HCT116 (cell line): Measurements from ENCODE around the gene POR. TPM values are rescaled to one million over a fixed set of nuclear protein-coding genes. Genes with fewer than 3 reads are reported as not detected.

Experiments
- ATAC-seq: fragments of 200-7000 bp; cut with Tn5 transposase; 2 replicates; pipeline ENCODE4 v1.9.1; 2020; ENCODE audit warnings: mild to moderate bottlenecking, moderate library complexity
- BruUV-seq: library from RNA; stranded (reverse); fragments of 400-500 nt; replicated peaks from 2 replicates; lab custom pipeline; 2021; lab: Mats Ljungman, UMichigan
- CTCF ChIA-PET: fragments of 300-600 bp; sonication (Branson Sonifier 250); formaldehyde crosslinking; loops from one replicate; lab custom pipeline; 2021; ENCODE audit warnings: antibody characterized with exemption; lab: Charles Lee
- POLR2A ChIA-PET: fragments of 300-600, 350-600 bp; sonication (Branson Sonifier 250); formaldehyde crosslinking; loops from one replicate; lab custom pipeline; 2021; ENCODE audit warnings: antibody characterized with exemption; lab: Charles Lee
- RAD21 ChIA-PET, 2 experiments: fragments of 300-600 bp; sonication (Branson Sonifier 250); formaldehyde crosslinking; loops; one replicate each; lab custom pipeline; 2023; ENCODE audit warnings: low total read pairs in 2 of 2; ENCODE audit not compliant: uncharacterized antibody in 2 of 2, unreplicated experiment in 2 of 2, low non-redundant PET in 1 of 2; lab: Charles Lee
- DNase-seq: peaks from one replicate; pipeline ENCODE4 v3.0.0-alpha.2; 2010; ENCODE audit warnings: low read depth, low spot score
- H2AFZ ChIP-seq: fragments of 200-600 bp; shearing (Covaris generic), sonication (generic); 2 replicates; pipeline ENCODE4 v1.6.1; 2017; ENCODE audit warnings: low read depth, mixed run types, mixed read lengths, antibody characterized with exemption, low read length; ENCODE audit not compliant: poor library complexity, severe bottlenecking
- H3K27ac ChIP-seq: 2 replicates; pipeline ENCODE4 v1.5.1; 2012; ENCODE audit warnings: low read depth, low read length
- H3K27me3 ChIP-seq: fragments of 200-600 bp; sonication (generic); 2 replicates; pipeline ENCODE4 v1.6.1; 2016; ENCODE audit warnings: mixed run types, low read length, mixed read lengths; ENCODE audit not compliant: insufficient read depth
- H3K36me3 ChIP-seq, 2 experiments: fragments of 200-500 bp in 1 of 2; fragments of 200-600 bp in 1 of 2; sonication (Bioruptor generic) in 1 of 2; sonication (generic) in 1 of 2; 2 replicates each; pipeline versions ENCODE4 v1.5.1 to v1.6.1; 2014 to 2016; ENCODE audit warnings: low read length in 2 of 2, inconsistent platforms in 1 of 2, mixed read lengths in 1 of 2, mixed run types in 1 of 2; ENCODE audit not compliant: insufficient read depth in 2 of 2, control insufficient read depth in 1 of 2
- H3K4me1 ChIP-seq, 2 experiments: fragments of 200-600 bp in 1 of 2; sonication (generic) in 1 of 2; 2 replicates each; pipeline versions ENCODE4 v1.5.1 to v1.6.1; 2012 to 2017; ENCODE audit warnings: low read length in 2 of 2, inconsistent platforms in 1 of 2, mild to moderate bottlenecking in 1 of 2, mixed read lengths in 1 of 2, mixed run types in 1 of 2, moderate library complexity in 1 of 2; ENCODE audit not compliant: insufficient read depth in 2 of 2, control insufficient read depth in 1 of 2
- H3K4me2 ChIP-seq: fragments of 200-600 bp; sonication (generic); 2 replicates; pipeline ENCODE4 v1.6.1; 2017; ENCODE audit warnings: mixed run types, low read length, mixed read lengths
- H3K4me3 ChIP-seq, 2 experiments: fragments of 200-600 bp in 1 of 2; sonication (generic) in 1 of 2; replicated peaks in 1 of 2; 2 replicates each; pipeline ENCODE4 v1.5.1; 2011 to 2016; ENCODE audit warnings: low read length in 2 of 2, control low read depth in 1 of 2, low read depth in 1 of 2, mild to moderate bottlenecking in 1 of 2, mixed read lengths in 1 of 2, mixed run types in 1 of 2
- H3K79me2 ChIP-seq: fragments of 200-600 bp; sonication (generic); 2 replicates; pipeline ENCODE4 v1.6.1; 2017; ENCODE audit warnings: mild to moderate bottlenecking, mixed run types, low read length, moderate library complexity, mixed read lengths; ENCODE audit not compliant: insufficient read depth
- H3K9ac ChIP-seq: fragments of 200-600 bp; sonication (generic); 2 replicates; pipeline ENCODE4 v1.6.1; 2016; ENCODE audit warnings: low read length, mixed read lengths
- H3K9me2 ChIP-seq: fragments of 200-600 bp; sonication (generic), shearing (Covaris generic); 2 replicates; pipeline ENCODE4 v1.6.1; 2017; ENCODE audit warnings: mixed run types, mild to moderate bottlenecking, moderate library complexity; ENCODE audit not compliant: insufficient read depth
- H3K9me3 ChIP-seq, 2 experiments: fragments of 200-500 bp in 1 of 2; fragments of 200-600 bp in 1 of 2; sonication (Bioruptor generic) in 1 of 2; sonication (generic) in 1 of 2; 2 replicates each; pipeline ENCODE4 v1.6.1; 2014 to 2017; ENCODE audit warnings: low read length in 2 of 2, mixed read lengths in 2 of 2, inconsistent platforms in 1 of 2, low read depth in 1 of 2, mild to moderate bottlenecking in 1 of 2, mixed run types in 1 of 2, moderate library complexity in 1 of 2; ENCODE audit not compliant: control insufficient read depth in 1 of 2, insufficient read depth in 1 of 2
- H4K20me1 ChIP-seq: fragments of 200-600 bp; sonication (generic), shearing (Covaris generic); 2 replicates; pipeline ENCODE4 v1.6.1; 2017; ENCODE audit warnings: mixed run types, mild to moderate bottlenecking, moderate library complexity; ENCODE audit not compliant: insufficient read depth
- CBX3 ChIP-seq: IDR thresholded peaks from 2 replicates; pipeline ENCODE4 v1.6.1; 2012; ENCODE audit warnings: low read depth
- CEBPB ChIP-seq: IDR thresholded peaks from 2 replicates; pipeline ENCODE4 v1.6.1; 2012; ENCODE audit warnings: low read depth
- CTCF ChIP-seq, 3 experiments: fragments of 200-600 bp in 1 of 3; sonication (generic) in 1 of 3; IDR thresholded peaks in 2 of 3; conservative IDR thresholded peaks in 1 of 3; 2 replicates each; pipeline ENCODE4 v1.5.1; 2012 to 2017; ENCODE audit warnings: low read depth in 2 of 3, low read length in 2 of 3, antibody characterized with exemption in 1 of 3, borderline replicate concordance in 1 of 3, control low read depth in 1 of 3, mild to moderate bottlenecking in 1 of 3, mixed read lengths in 1 of 3, mixed run types in 1 of 3, moderate library complexity in 1 of 3; ENCODE audit not compliant: insufficient read depth in 1 of 3
- EGR1 ChIP-seq: IDR thresholded peaks from 2 replicates; pipeline ENCODE4 v1.6.1; 2012; ENCODE audit warnings: low read depth
- ELF1 ChIP-seq: IDR thresholded peaks from 2 replicates; pipeline ENCODE4 v1.6.1; 2012; ENCODE audit warnings: low read depth, borderline replicate concordance
- EZH2 ChIP-seq: fragments of 200-600 bp; sonication (generic); IDR thresholded peaks from 2 replicates; pipeline ENCODE4 v1.6.1; 2017; ENCODE audit warnings: antibody characterized with exemption, mixed run types
- EZH2phosphoT487 ChIP-seq: fragments of 200-600 bp; IDR thresholded peaks from 2 replicates; pipeline ENCODE4 v1.6.1; 2018; ENCODE audit warnings: antibody characterized with exemption, borderline replicate concordance
- FOSL1 ChIP-seq: IDR thresholded peaks from 2 replicates; pipeline ENCODE4 v1.6.1; 2012; ENCODE audit warnings: low read depth
- MAX ChIP-seq: IDR thresholded peaks from 2 replicates; pipeline ENCODE4 v1.6.1; 2012
- POLR2AphosphoS5 ChIP-seq: IDR thresholded peaks from 2 replicates; pipeline ENCODE4 v1.6.1; 2011; ENCODE audit warnings: mild to moderate bottlenecking, low read depth, low read length, moderate library complexity
- RAD21 ChIP-seq: IDR thresholded peaks from 2 replicates; pipeline ENCODE4 v1.6.1; 2012; ENCODE audit warnings: low read depth, mild to moderate bottlenecking
- REST ChIP-seq: IDR thresholded peaks from 2 replicates; pipeline ENCODE4 v1.6.1; 2012; ENCODE audit warnings: low read depth
- SIN3A ChIP-seq: IDR thresholded peaks from 2 replicates; pipeline ENCODE4 v1.6.1; 2012; ENCODE audit warnings: low read depth
- SP1 ChIP-seq: IDR thresholded peaks from 2 replicates; pipeline ENCODE4 v1.6.1; 2012; ENCODE audit warnings: low read depth
- TCF7L2 ChIP-seq: IDR thresholded peaks from 2 replicates; pipeline ENCODE4 v1.7.0; 2011; ENCODE audit warnings: borderline replicate concordance, inconsistent platforms; ENCODE audit not compliant: insufficient read depth, insufficient read length; ENCODE audit errors: extremely low read depth
- YY1 ChIP-seq: IDR thresholded peaks from 2 replicates; pipeline ENCODE4 v1.6.1; 2011; ENCODE audit warnings: low read length, low read depth, moderate library complexity, mild to moderate bottlenecking; ENCODE audit not compliant: insufficient replicate concordance; ENCODE audit errors: extremely low read depth
- ZBTB33 ChIP-seq: IDR thresholded peaks from 2 replicates; pipeline ENCODE4 v1.6.1; 2011; ENCODE audit warnings: mild to moderate bottlenecking, low read length, moderate library complexity; ENCODE audit not compliant: insufficient replicate concordance; ENCODE audit errors: extremely low read depth
- ZFX ChIP-seq: fragments of 450-650 bp; IDR thresholded peaks from 2 replicates; pipeline ENCODE4 v1.6.1; 2017
- ZNF274 ChIP-seq: fragments of 200-500 bp; sonication (Bioruptor generic); IDR thresholded peaks from 2 replicates; pipeline ENCODE4 v1.6.1; 2014; ENCODE audit warnings: mild to moderate bottlenecking, low read depth, low read length, inconsistent platforms
- intact Hi-C: fragments of 100-400 bp; cut with micrococcal nuclease; formaldehyde crosslinking; loops from 2 replicates; pipeline ENCODE4 v1.10.0; 2022
- total RNA-seq: library from RNA; stranded (reverse); gene quantifications from one replicate; pipeline ENCODE4 v1.2.1, GENCODE V29; 2021; ENCODE audit not compliant: unreplicated experiment

The POR gene
- total RNA-seq, 1 experiment from 2014 or later: 120 TPM

- BruUV-seq: no TSS peak
- no peak for DNase-seq
Observed at GRCh38 chr7:75958802-75959543, 44.0 kb downstream of the POR start.

More at GRCh38 chr7:75958802-75959543, 44.0 kb downstream of the POR start:
- no peak overlapping the region for H3K27ac ChIP-seq
- TF ChIP-seq ZFX (no peak), REST (no peak), SIN3A (no peak), EZH2 (no peak), EGR1 (no peak), ZNF274 (no peak), CEBPB (no peak), CBX3 (no peak), FOSL1 (no peak), RAD21 (no peak), SP1 (no peak), YY1 (no peak), EZH2phosphoT487 (no peak), TCF7L2 (no peak), ELF1 (no peak), POLR2AphosphoS5 (no peak), ZBTB33 (no peak), MAX (no peak), CTCF (IDR thresholded peaks at IDR 0.05 in 2 of 3, conservative IDR thresholded peaks at IDR 0.05 in 1 of 3; ENCODE audit: borderline replicate concordance in 1 of 3, insufficient read depth in 1 of 3, low read depth in 2 of 3, low read length in 2 of 3) (no peak)
- no peak overlapping the region for H3K9ac ChIP-seq
- H3K4me1 ChIP-seq: peaks cover 13 to 23% of the 10 kb centered on the region in 2 experiments; a peak in 3 of 4 replicates
- intact Hi-C loops: no loop called here
- H3K9me2 ChIP-seq: no peaks in the 10 kb centered on the region
- no peaks in the 10 kb centered on the region for H3K79me2 ChIP-seq
- H3K4me3 ChIP-seq: no peak overlapping the region
- no peaks in the 10 kb centered on the region for H3K9me3 ChIP-seq
- ChIA-PET CTCF (no interaction called here), RAD21 (no interaction called here), POLR2A (no interaction called here)
- peaks cover 10 to 13% of the 10 kb centered on the region in 2 experiments; a peak in 3 of 4 replicates for H3K36me3 ChIP-seq
- H2AFZ ChIP-seq: no peak overlapping the region
- ATAC-seq: no peak
- no peak overlapping the region for H3K4me2 ChIP-seq
- H3K27me3 ChIP-seq: no peaks in the 10 kb centered on the region
- no peaks in the 10 kb centered on the region for H4K20me1 ChIP-seq
